ENCODE measurements around the gene CDH12. TPM values are rescaled to one million over a fixed set of nuclear protein-coding genes. Genes with fewer than 3 reads are reported as not detected.

Gene CDH12
- total RNA-seq, 2 experiments from 2014 or later, result not detected

DNA sequence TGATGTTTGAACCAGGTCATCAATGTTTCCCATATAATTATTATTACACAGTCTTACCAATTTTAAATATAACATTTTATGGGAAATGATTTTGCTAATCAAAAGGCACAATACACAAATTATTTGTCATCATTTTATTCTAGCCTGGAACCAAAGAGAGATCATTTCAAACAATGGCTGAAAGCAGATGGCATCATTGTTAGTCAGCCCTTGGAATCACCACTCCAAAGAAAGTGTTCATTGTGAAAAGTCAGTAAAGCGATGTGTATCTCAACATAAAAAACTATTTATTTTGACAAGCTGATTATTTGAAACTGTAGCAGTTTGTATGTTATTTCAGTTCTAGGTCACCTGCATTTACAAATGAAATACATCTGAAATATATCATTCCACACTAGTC lies 1068.7 kb downstream of the CDH12 start:
- ChIA-PET CTCF (no interaction called here), POLR2A (no interaction called here)
- Mint-ChIP-seq H3K4me3 (no peak overlapping the region), H3K27me3 (no peaks in the 10 kb centered on the region), H3K36me3 (ENCODE audit: low read depth) (no peaks in the 10 kb centered on the region), H3K27ac (no peak overlapping the region), H3K9me3 (peaks cover 2% of the 10 kb centered on the region), H3K4me1 (no peaks in the 10 kb centered on the region)
- DNase-seq, result no peak

GRCh38 chr5:21783074-21783679 lies 1070.0 kb downstream of the CDH12 start:
- Mint-ChIP-seq H3K4me1 (no peaks in the 10 kb centered on the region), H3K36me3 (ENCODE audit: low read depth) (no peaks in the 10 kb centered on the region), H3K27me3 (no peaks in the 10 kb centered on the region), H3K4me3 (no peak overlapping the region), H3K27ac (no peak overlapping the region), H3K9me3 (peaks cover 2% of the 10 kb centered on the region)
- ChIA-PET CTCF (no interaction called here), POLR2A (no interaction called here)
- no peak for DNase-seq

DNA sequence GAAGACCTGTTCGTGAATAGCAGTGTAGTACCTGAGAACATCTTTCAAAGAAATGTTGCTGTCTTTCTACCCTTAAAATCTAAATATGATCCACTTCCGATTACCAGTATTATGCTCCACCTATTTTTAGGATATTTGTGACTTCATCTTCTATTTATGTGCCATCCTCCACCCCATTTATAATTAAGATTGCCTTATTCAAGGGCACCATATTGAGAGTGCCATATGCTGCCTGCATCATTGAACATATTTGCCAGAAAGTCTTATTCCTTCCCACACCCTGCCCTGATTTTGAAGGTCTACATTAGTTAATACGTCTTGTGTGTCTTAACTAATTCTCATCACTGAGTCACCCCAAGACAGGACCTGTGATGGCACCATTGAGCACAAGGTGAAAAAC lies 1076.7 kb downstream of the CDH12 start:
- no peaks in the 10 kb centered on the region for H3K36me3 Mint-ChIP-seq (ENCODE audit: low read depth)
- POLR2A ChIA-PET, result no interaction called here
- no peaks in the 10 kb centered on the region for H3K27me3 Mint-ChIP-seq
- CTCF ChIA-PET, result no interaction called here
- no peak overlapping the region for H3K4me3 Mint-ChIP-seq
- H3K4me1 Mint-ChIP-seq, result no peaks in the 10 kb centered on the region
- H3K9me3 Mint-ChIP-seq, result peaks cover 2% of the 10 kb centered on the region
- no peak for DNase-seq
- H3K27ac Mint-ChIP-seq, result no peak overlapping the region

DNA sequence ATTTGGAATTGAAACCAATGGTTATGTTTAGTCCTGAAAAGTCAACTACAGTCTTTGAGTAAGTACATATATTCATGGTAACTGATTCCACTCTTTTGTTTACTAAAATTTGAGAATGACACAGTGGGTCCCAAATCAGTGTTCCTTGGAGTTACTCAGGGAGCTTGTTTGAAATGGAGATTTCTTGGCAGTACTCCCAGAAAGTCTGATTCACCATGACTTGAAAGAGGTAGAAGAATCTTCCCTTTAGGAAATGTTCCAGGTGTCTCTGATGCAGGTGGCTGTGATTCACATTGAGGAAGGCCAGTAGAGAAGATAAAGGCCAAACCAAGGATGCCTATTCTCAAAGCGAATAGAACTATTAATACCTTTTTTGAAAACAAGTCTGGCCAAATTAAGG lies 1078.3 kb downstream of the CDH12 start:
- DNase-seq, result no peak
- ChIA-PET POLR2A (no interaction called here), CTCF (no interaction called here)
- Mint-ChIP-seq H3K9me3 (peaks cover 5% of the 10 kb centered on the region), H3K4me3 (no peak overlapping the region), H3K27me3 (no peaks in the 10 kb centered on the region), H3K4me1 (no peaks in the 10 kb centered on the region), H3K27ac (no peak overlapping the region), H3K36me3 (ENCODE audit: low read depth) (no peaks in the 10 kb centered on the region)

GRCh38 chr5:21774281-21774680 lies 1078.9 kb downstream of the CDH12 start:
- CTCF ChIA-PET, result no interaction called here
- Mint-ChIP-seq H3K36me3 (ENCODE audit: low read depth) (no peaks in the 10 kb centered on the region), H3K4me1 (no peaks in the 10 kb centered on the region), H3K9me3 (peaks cover 5% of the 10 kb centered on the region), H3K27ac (no peak overlapping the region), H3K27me3 (no peaks in the 10 kb centered on the region), H3K4me3 (no peak overlapping the region)
- POLR2A ChIA-PET, result no interaction called here
- DNase-seq, result no peak

GRCh38 chr5:21773456-21773855 lies 1079.7 kb downstream of the CDH12 start:
- Mint-ChIP-seq H3K36me3 (ENCODE audit: low read depth) (no peaks in the 10 kb centered on the region), H3K27ac (no peak overlapping the region), H3K4me3 (no peak overlapping the region), H3K9me3 (peaks cover 5% of the 10 kb centered on the region), H3K27me3 (no peaks in the 10 kb centered on the region), H3K4me1 (no peaks in the 10 kb centered on the region)
- ChIA-PET POLR2A (no interaction called here), CTCF (no interaction called here)
- no peak for DNase-seq

GRCh38 chr5:21765406-21765805 lies 1087.7 kb downstream of the CDH12 start:
- DNase-seq, result no peak
- CTCF ChIA-PET, result no interaction called here
- POLR2A ChIA-PET, result no interaction called here
- H3K36me3 Mint-ChIP-seq (ENCODE audit: low read depth), result no peaks in the 10 kb centered on the region
- no peak overlapping the region for H3K27ac Mint-ChIP-seq
- H3K4me3 Mint-ChIP-seq, result no peak overlapping the region
- no peaks in the 10 kb centered on the region for H3K27me3 Mint-ChIP-seq
- H3K9me3 Mint-ChIP-seq, result no peaks in the 10 kb centered on the region
- H3K4me1 Mint-ChIP-seq, result no peaks in the 10 kb centered on the region

GRCh38 chr5:21739096-21739495 lies 1114.0 kb downstream of the CDH12 start:
- Mint-ChIP-seq H3K4me1 (no peaks in the 10 kb centered on the region), H3K36me3 (ENCODE audit: low read depth) (no peaks in the 10 kb centered on the region), H3K9me3 (peaks cover 4% of the 10 kb centered on the region), H3K4me3 (no peak overlapping the region), H3K27me3 (no peaks in the 10 kb centered on the region), H3K27ac (no peak overlapping the region)
- ChIA-PET POLR2A (no interaction called here), CTCF (no interaction called here)
- no peak for DNase-seq

DNA sequence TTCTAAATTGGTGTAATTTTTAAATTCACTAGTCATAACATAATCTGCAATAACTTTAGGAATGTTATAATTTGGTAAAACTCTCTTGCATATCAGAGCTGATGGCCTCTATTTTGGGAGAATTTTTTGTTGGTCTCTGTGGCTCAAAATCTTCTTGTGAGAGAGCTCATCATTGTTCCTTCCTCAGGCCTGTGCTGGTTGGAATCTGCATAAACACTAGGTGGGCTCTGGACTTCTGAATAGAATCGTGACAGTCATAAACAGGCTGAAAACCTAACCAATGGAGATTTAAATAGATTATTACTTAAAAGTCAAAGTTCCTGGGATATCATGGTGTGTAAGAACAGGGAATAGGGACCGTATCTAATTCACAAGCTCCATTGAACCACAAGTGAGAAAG lies 1129.6 kb downstream of the CDH12 start:
- no peak overlapping the region for H3K27ac Mint-ChIP-seq
- peaks cover 5% of the 10 kb centered on the region for H3K9me3 Mint-ChIP-seq
- CTCF ChIA-PET, result no interaction called here
- no peak overlapping the region for H3K4me3 Mint-ChIP-seq
- no peaks in the 10 kb centered on the region for H3K36me3 Mint-ChIP-seq (ENCODE audit: low read depth)
- H3K27me3 Mint-ChIP-seq, result no peaks in the 10 kb centered on the region
- POLR2A ChIA-PET, result no interaction called here
- DNase-seq, result no peak
- H3K4me1 Mint-ChIP-seq, result no peaks in the 10 kb centered on the region

DNA sequence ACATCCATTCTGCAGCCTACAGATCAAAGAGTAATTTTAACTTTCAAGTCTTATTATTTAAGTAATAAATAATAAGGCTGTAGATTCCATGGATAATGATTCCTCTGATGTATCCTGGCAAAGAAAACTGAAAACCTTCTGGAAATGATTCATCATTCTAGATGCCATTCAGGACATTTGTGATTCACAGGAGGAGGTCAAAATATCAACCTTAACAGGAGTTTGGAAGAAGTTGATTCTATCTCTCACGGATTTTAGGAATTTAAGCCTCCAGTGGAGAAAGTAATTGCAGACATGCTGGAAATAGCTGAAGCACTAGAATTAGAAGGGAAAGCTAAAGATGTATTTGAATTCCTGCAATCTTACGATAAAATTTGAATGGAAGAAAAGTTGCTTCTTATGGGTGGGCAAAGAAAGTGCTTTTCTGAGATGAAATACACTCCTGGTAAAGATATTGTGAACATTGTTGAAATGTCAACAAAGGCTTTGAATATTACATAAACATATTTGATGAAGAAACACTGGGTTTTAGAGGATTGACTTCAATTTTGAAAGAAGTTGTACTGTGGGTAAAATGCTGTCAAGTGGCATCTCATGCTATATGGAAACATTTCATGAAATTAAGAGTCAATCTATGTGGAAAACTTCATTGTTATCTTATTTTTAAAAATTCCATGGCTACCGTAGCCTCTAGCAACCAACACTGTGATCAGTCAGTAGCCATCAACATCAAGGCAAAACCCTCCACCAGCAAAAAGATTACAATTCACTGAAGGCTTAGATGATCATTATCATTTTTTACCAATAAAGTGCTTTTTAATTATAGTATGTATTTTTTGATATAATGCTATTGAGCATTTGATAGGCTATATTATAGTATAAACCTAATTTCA lies 1141.0 kb downstream of the CDH12 start:
- Mint-ChIP-seq H3K4me3 (no peak overlapping the region), H3K4me1 (no peaks in the 10 kb centered on the region), H3K27ac (no peak overlapping the region), H3K36me3 (ENCODE audit: low read depth) (no peaks in the 10 kb centered on the region), H3K27me3 (no peaks in the 10 kb centered on the region), H3K9me3 (peaks cover 6% of the 10 kb centered on the region)
- no peak for DNase-seq
- ChIA-PET CTCF (no interaction called here), POLR2A (no interaction called here)

DNA sequence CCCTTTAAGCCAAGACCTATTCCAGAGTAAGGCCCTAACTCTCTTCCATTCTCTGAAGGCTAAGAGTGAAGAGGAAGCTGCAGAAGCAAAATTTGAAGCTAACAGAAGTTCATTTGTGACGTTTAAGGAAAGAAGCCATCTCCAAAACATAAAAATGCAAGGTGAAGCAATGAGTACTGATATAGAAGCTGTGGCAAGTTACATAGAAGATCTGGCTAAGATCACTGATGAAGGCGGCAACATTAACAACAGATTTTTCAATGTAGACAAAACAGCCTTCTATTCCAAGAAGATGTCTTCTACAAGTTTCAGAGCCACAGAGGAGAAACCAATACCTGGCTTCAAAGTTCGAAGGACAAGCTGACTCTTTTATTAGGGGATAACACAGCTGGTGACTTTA lies 1143.4 kb downstream of the CDH12 start:
- ChIA-PET POLR2A (no interaction called here), CTCF (no interaction called here)
- Mint-ChIP-seq H3K4me1 (no peaks in the 10 kb centered on the region), H3K36me3 (ENCODE audit: low read depth) (no peaks in the 10 kb centered on the region), H3K27me3 (no peaks in the 10 kb centered on the region), H3K4me3 (no peak overlapping the region), H3K27ac (no peak overlapping the region), H3K9me3 (no peaks in the 10 kb centered on the region)
- no peak for DNase-seq

- no peaks in the 10 kb centered on the region for H3K27me3 Mint-ChIP-seq
- no peak for DNase-seq
- H3K4me3 Mint-ChIP-seq, result no peak overlapping the region
- no peaks in the 10 kb centered on the region for H3K36me3 Mint-ChIP-seq (ENCODE audit: low read depth)
- POLR2A ChIA-PET, result no interaction called here
- H3K27ac Mint-ChIP-seq, result no peak overlapping the region
- no peaks in the 10 kb centered on the region for H3K4me1 Mint-ChIP-seq
- CTCF ChIA-PET, result interaction anchor here (1.0 kb wide), 1 partner anchor 16 kb away, joined by 4 read pairs; no protein-coding TSS in a partner anchor
- no peaks in the 10 kb centered on the region for H3K9me3 Mint-ChIP-seq
Measured at GRCh38 chr5:21704974-21705668, 1148.0 kb downstream of the CDH12 start.

- no peaks in the 10 kb centered on the region for H3K4me1 Mint-ChIP-seq
- CTCF ChIA-PET, result no interaction called here
- no peaks in the 10 kb centered on the region for H3K36me3 Mint-ChIP-seq (ENCODE audit: low read depth)
- H3K27ac Mint-ChIP-seq, result no peak overlapping the region
- no peak for DNase-seq
- H3K4me3 Mint-ChIP-seq, result no peak overlapping the region
- POLR2A ChIA-PET, result no interaction called here
- no peaks in the 10 kb centered on the region for H3K27me3 Mint-ChIP-seq
- H3K9me3 Mint-ChIP-seq, result peaks cover 3% of the 10 kb centered on the region
Measured at GRCh38 chr5:21701317-21701716, 1151.8 kb downstream of the CDH12 start.

Measured in activated CD4-positive, alpha-beta memory T cell treated with anti-CD3 and anti-CD28 coated beads, Interleukin-2, amount 10 ng/mL, durations not matched to agents 7 days and 5 days (primary cell).